ENCODE results near the gene IFNLR1. TPM values are rescaled to one million over a fixed set of nuclear protein-coding genes. Genes with fewer than 3 reads are reported as not detected.
A peak's percentile ranks its signal among the peaks of the same experiment; 100 is the strongest.

Gene IFNLR1
- total and polyA plus RNA-seq, 8 donors, result 2.5 to 5.9 (median 4.1) TPM

DNA sequence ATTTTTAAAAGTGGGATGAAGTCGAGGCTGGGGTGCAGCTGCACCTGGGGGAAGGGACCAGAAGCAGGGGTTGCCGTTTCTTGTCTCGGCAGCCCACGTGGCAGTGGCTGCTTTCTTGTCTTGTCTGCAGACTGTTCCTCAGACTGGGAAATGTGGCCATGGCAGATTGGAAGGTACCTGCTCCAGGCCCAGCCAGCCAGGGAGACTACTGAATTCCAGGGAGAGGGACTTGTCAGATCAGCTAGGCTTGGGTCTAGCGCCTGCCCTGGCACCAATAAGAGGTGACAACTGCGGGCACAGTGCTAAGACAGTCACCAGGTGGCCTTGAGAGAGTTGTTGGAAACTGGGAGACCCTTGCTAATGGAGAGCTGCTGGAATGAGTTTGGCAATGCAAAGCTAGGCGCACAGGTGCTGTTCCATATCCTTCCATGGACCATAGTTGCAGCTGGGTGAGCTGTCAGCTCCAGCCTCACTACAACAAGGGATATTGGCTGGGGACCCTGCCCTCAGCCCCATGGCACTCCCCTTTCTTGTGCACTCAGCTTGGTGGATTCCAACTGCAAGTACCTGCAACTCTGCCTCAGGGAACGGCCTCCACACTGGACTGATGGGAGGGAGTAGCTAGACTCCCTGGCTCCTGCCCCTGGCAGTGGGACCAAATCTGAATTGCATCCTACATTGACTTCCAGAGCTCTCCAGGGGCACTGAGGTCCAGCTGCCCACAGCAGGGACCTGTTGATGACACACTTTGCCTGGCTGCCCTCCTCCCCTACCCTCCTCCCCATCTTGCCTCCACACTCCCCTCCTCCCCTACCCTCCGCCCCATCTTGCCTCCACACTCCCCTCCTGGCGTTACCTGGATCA is 34.2 kb downstream of the IFNLR1 start:
- Histone ChIP-seq H3K36me3 (peaks cover 0 to 9% of the 10 kb centered on the region in 2 donors), H3K9me3 (no peaks in the 10 kb centered on the region), H3K4me1 (peaks cover 5 to 18% of the 10 kb centered on the region in 2 donors), H3K27ac (no peak overlapping the region), H3K27me3 (peaks cover 5 to 50% of the 10 kb centered on the region in 2 donors), H3K4me3 (no peak overlapping the region)
- DNase-seq (no peak), ATAC-seq (no peak)
- TF ChIP-seq, protein P1, sequence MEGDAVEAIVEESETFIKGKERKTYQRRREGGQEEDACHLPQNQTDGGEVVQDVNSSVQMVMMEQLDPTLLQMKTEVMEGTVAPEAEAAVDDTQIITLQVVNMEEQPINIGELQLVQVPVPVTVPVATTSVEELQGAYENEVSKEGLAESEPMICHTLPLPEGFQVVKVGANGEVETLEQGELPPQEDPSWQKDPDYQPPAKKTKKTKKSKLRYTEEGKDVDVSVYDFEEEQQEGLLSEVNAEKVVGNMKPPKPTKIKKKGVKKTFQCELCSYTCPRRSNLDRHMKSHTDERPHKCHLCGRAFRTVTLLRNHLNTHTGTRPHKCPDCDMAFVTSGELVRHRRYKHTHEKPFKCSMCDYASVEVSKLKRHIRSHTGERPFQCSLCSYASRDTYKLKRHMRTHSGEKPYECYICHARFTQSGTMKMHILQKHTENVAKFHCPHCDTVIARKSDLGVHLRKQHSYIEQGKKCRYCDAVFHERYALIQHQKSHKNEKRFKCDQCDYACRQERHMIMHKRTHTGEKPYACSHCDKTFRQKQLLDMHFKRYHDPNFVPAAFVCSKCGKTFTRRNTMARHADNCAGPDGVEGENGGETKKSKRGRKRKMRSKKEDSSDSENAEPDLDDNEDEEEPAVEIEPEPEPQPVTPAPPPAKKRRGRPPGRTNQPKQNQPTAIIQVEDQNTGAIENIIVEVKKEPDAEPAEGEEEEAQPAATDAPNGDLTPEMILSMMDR (IDR thresholded peaks at IDR 0.05), result no peak
- intact Hi-C loops (cut with DNase I), result no loop called here

- intact Hi-C loops (cut with DNase I), result no loop called here
- TF ChIP-seq, protein P1 (IDR thresholded peaks at IDR 0.05), result no peak
- Histone ChIP-seq H3K27me3 (peaks cover 5 to 53% of the 10 kb centered on the region in 2 donors), H3K27ac (no peak overlapping the region), H3K36me3 (no peaks in the 10 kb centered on the region), H3K9me3 (no peaks in the 10 kb centered on the region), H3K4me3 (no peak overlapping the region), H3K4me1 (peaks cover 5 to 18% of the 10 kb centered on the region in 2 donors)
- ATAC-seq (peak; percentile 12), DNase-seq (peak in 2 of 4 donors; percentile 23 to 67)
Measured at GRCh38 chr1:24151175-24151533, 35.9 kb downstream of the IFNLR1 start.

GRCh38 chr1:24150234-24151174 is 36.6 kb downstream of the IFNLR1 start:
- H3K4me1 ChIP-seq, result peaks cover 5 to 18% of the 10 kb centered on the region in 2 donors
- peak; percentile 72 to 97 (median 89) for DNase-seq
- no peaks in the 10 kb centered on the region for H3K9me3 ChIP-seq
- H3K4me3 ChIP-seq, result no peak overlapping the region
- no peak overlapping the region for H3K27ac ChIP-seq
- TF ChIP-seq, protein P1 (IDR thresholded peaks at IDR 0.05), result peak; percentile 86 to 93
- H3K36me3 ChIP-seq, result no peaks in the 10 kb centered on the region
- peaks cover 5 to 53% of the 10 kb centered on the region in 2 donors for H3K27me3 ChIP-seq
- peak; percentile 99 for ATAC-seq
- intact Hi-C loops (cut with DNase I), result no loop called here

GRCh38 chr1:24149866-24150233 is 37.2 kb downstream of the IFNLR1 start:
- peak; percentile 48 for ATAC-seq
- H3K9me3 ChIP-seq, result no peaks in the 10 kb centered on the region

More at GRCh38 chr1:24149866-24150233, 37.2 kb downstream of the IFNLR1 start:
- no peak overlapping the region for H3K27ac ChIP-seq
- intact Hi-C loops (cut with DNase I), result no loop called here
- peak in 1 of 4 donors; percentile 51 for DNase-seq
- peaks cover 5 to 53% of the 10 kb centered on the region in 2 donors for H3K27me3 ChIP-seq
- H3K4me3 ChIP-seq, result no peak overlapping the region
- peaks cover 5 to 18% of the 10 kb centered on the region in 2 donors for H3K4me1 ChIP-seq
- TF ChIP-seq, protein P1 (IDR thresholded peaks at IDR 0.05), result no peak
- H3K36me3 ChIP-seq, result no peaks in the 10 kb centered on the region
